Measurements from ENCODE around the gene LFNG.
"Not testable (repeated sequence)": the region's sequence is repeated elsewhere in the genome, so short reads cannot be mapped to it uniquely, and the experiment has no call there.

The LFNG gene

DNA sequence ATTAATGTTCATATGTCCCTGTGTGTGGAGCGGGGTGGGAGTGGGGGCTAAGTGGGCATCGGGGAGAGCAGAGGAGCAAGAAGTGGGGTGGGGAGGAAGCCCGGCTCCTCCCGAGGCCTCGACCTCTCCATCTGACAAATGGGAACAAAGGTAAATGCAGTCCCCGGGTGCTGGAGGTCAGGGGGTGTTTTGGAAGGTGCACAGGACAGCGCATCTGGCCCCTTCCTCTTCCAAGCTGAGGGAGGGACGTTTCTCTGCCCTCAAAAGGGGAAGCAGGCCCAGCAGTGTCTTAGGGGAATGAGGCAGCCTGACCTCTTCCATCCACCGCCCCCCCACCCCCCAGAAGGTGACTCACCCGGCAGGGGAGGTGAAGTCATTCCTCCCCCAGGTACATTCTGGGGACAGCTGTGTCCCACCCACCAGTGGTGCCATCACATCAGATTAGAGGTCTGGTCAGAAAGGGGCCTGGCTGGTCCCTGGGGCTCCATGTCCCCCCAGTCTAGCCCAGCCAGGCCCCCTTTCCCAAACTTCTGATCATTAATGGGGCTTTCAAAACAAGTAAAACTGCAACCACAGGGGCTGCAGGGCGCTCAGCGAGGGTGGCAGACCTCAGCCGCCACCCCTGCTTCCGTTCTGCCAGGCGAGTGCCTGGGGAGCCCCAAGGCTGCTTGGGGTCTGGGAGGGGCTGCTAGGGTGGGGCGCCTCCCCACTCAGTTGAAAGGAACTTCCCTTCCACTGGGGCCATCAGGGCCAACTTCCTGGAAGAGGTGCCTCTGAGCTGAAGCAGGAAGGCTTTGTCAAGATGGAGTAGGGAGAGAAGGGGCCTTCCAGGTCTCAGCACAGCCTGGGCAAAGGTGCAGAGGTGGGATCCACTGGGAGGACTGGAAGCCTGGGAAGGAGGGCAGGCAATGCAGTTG lies 10.8 kb downstream of the LFNG start:
- DNase-seq (ENCODE audit: low spot score) = no peak

DNA sequence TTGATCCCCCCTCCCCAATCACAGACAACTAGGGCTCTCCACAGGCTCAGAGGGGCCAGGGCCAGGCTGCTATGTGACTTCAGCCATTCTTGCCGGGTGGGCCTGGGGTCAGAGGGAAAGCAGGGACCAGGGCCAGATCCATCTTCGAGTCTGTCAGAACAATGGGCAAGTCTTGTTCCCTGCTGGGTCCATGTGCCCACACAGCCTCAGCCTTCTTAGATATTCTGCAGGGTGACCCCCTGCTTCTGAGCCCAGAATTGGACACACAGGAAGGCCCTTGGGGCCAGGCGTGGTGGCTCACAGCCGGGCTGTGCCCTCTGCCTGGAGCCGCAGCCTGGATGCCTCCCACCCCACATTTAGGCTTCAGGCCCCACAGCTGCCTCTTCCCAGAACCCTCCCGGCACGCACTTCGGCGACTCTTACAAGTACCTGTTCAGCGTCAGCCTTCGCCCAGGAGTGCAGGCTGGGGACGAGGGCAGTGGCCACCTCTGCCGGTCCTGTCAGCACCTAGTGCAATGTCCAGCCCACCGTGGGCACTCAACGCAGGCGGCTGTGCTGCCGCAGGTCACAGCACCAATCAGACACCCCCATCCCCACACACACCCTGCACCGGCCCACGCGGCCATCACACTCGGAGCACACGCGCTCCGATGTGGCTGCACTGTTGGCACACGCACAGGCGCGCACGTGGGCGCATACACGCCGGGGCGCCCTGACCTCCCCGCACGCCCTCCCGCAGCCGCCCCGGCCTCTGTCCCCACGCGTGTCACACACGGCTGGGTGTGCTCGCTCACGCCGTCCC lies 11.6 kb downstream of the LFNG start:
- not testable (repeated sequence) for DNase-seq (ENCODE audit: low spot score)

DNA sequence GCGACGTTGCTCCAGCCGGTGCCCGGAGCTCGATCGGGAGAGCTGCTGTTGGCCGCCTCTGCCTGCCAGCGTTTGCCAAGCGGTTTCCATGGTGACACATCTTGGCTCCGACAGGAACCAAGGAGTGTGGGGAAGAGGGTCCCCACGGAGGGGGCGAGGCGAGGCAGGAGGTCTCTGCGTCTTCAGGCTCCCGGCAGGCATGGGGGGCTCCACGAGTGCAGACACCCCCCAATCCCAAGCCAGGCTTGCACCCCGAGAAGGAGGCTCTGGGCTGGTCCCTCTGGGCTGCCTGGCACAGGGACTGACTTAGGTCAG lies 12.2 kb downstream of the LFNG start:
- not testable (repeated sequence) for DNase-seq (ENCODE audit: low spot score)

DNA sequence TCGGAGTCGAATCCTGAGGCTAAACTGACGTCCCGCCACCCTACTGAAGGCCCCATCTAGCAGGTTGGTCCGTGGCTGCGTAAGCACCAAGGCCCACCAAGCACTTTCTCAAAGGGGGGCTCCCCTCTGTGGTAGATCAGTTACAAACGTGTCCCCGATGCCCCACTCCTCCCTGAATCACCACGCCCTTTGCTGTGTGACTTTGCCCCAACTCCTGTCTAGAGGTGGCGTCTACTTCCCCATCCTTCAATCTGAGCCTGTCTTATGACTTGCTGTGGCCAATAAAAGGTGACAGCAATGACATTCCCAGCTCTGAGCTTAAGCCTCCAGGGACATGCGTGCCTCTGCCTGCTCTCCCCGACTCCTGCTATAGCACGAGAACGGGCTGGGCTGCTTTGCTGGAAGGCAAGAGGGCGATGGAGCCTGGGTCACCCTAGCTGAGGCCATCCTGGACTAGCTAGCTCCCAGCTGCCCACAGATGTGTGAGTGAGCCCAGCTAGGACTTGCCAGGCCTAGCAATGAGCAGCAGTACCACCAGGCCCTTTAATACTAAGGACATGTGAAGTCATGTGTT lies 12.7 kb downstream of the LFNG start:
- DNase-seq (ENCODE audit: low spot score) = not testable (repeated sequence)

DNA sequence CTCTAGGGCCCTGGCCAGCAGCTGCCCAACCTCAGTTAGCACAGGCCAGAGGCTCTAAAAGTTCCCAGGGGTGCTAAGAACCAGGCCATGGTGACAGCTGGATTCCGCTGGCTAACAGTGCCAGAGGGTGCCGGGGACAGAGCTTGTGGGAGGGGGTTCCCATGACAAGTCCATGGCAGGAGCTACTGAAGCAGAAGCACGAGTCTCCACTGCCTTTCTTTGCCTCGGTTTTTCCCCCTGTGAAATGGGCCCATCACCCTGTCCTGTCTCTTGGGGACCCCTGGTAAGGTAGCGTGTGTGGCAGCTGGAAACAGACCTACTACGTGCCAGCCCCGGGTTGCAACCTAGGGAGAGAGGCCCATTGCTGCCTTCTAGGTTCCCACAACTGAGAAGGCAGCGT lies 13.2 kb downstream of the LFNG start:
- not testable (repeated sequence) for DNase-seq (ENCODE audit: low spot score)

DNA sequence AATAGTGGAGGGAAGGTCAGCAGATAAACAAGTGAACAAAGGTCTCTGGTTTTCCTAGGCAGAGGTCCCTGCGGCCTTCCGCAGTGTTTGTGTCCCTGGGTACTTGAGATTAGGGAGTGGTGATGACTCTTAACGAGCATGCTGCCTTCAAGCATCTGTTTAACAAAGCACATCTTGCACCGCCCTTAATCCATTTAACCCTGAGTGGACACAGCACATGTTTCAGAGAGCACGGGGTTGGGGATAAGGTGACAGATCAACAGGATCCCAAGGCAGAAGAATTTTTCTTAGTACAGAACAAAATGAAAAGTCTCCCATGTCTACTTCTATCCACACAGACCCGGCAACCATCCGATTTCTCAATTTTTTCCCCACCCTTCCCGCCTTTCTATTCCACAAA lies 14.0 kb downstream of the LFNG start:
- DNase-seq (ENCODE audit: low spot score) = not testable (repeated sequence)

DNA sequence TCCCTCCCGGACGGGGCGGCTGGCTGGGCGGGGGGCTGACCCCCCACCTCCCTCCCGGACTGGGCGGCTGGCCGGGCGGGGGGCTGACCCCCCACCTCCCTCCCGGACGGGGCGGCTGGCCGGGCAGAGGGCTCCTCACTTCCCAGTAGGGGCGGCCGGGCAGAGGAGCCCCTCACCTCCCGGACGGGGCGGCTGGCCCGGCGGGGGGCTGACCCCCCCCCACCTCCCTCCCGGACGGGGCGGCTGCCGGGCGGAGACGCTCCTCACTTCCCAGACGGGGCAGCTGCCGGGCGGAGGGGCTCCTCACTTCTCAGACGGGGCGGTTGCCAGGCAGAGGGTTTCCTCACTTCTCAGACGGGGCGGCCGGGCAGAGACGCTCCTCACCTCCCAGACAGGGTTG lies 14.6 kb downstream of the LFNG start:
- not testable (repeated sequence) for DNase-seq (ENCODE audit: low spot score)

DNA sequence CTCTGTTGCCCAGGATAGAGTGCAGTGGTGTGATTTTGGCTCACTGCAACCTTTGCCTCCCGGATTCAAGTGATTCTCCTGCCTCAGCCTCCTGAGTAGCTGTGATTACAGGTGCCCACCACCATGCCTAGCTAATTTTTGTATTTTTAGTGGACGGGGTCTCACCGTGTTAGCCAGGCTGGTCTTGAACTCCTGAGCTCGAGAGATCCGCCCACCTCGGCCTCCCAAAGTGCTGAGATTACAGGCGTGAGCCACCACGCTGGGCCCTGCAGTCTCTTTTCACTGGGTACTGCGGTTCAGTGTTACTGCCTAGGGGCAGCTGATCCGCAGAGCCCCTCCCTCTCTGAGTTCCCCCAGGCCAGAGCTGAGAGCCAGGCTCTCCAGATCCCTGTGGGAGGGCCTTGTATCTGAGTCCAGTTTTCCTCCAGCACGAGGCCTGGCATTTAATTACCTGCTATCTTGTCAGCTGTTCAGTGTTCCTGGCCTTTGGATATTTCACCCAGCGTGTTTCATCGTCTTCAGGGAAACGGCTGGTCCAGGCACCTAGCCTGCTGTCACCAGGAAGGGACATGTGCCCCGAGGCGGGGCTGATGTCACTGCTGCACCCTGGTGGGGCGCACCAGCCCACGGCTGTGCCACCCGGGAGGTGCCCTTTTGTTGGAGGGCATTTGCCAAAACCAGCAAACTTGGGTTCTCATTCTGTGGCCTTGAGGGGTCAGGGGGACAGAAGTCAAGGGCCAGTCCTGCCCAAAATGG lies 16.5 kb downstream of the LFNG start:
- not testable (repeated sequence) for DNase-seq (ENCODE audit: low spot score)

DNA sequence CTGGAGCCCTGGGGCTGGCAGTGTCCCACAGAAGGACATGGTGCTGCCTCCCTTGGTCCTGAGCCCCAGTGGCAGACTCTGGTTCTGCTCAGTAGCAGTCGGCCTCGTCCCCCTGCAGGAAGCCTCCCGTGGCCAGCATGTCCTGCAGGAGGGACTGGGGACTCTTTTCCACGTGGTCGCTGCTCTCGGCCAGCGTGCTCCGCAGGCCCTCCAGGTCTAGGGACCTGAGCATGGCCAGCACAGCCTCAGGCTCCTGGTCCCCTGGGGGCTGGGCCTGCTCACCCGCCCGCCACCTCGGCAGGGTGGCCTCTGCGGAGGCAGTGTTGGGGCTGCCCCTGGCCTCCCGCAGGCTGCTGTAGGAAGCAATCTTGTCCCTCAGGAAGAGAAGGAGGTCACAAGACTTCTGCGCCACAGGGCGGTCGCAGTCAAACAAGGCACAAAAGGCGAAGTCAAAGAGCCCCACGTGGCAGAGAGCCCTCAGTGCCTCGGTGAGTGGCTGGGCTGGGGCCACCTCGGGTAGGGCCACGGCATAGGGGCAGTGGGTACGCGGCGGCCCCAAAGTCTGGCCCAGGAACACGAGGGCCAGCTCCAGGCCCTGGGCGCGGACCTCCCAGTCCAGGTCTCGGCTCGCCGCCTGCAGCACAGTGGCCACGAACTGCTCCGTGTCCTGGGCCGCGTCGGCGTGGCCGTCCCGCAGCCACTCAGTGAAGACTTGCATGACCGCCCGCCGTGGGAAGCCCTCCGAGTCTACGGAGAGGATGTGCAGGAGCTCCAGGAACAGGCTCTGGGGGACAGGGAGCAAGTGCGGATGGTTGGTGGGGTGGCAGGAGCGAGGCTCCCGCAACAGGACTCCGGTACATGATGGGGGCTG lies 18.6 kb downstream of the LFNG start:
- DNase-seq (ENCODE audit: low spot score) = no peak

DNA sequence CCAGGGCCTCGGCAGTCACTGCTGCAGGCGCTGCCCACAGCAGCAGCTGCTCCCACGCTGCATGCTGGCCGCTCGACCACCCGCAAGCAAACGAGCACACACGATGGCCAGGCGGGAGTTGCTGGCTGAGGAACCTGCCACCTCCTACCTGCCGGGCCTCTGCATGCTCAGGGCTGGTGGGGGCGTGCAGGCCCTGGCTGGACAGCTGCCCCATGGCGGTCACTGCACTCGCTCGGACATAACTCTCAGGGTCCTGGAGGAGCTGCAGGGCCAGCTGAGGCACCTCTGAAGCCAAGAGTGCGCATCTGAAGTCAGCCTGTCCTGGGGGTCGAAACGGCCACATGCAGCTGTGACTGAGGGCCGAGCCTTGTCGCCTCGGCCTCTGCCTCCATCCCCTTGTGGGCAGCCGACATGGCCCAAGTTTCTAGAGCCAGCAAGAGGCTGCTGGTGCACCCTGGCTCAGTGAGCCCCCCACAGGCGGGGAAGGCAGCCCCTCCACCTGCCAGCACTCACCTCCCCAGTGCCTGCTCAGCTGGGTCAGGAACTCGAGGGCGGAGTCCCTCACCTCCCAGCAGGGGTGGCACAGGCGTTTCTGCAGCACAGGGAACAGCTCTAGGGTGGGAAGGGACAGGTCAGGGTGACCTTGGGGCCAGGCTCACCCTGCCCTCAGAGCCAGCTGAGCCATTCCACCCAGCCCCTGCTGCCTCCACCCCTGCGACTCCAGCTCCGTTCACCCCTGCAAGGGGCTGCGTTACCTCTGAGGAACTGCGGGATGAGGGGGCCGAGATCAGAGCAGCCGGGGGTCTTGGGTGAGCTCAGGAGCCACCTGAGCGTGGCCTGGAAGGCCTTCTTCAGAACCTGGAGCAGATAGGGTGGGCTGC lies 19.7 kb downstream of the LFNG start:
- no peak for DNase-seq (ENCODE audit: low spot score)

DNA sequence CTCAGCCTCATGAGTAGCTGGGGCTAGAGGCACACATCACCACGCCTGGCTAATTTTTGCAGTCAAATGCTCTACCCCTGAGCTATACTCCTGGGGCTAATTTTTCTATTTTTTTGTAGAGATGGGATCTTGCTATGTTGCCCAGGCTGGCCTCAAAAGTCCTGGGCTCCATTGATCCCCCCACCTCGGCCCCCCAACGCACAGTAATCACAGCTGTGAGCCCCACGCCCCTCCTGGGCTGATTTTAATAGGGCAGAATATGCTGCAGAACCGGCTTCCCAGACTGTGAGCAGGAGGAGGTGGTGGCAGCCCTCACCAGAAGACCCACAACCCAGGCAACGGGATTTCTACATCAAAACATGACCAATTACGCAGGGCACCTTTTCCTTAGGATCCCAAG lies 20.6 kb downstream of the LFNG start:
- DNase-seq (ENCODE audit: low spot score) = no peak

DNA sequence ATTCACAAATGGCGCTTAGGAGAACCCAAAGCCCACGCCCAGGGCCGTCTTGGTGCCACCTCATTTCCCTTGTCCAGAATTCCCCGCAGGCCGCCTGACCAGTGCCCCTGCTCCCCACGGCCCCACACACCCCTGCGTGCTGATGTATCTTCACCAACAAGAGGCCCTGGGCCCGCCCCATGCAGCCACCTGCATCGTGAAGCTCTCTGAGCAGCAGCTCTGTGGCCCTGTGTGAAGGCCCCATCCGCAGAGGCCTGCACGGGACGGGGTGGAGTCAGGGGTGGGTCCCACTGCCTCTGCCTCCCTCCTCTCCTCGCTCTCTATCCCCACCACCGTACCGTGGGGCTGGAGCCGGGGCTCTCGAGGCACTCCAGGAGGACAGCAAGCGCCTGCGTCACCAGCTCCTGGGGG lies 21.1 kb downstream of the LFNG start:
- no peak for DNase-seq (ENCODE audit: low spot score)

DNA sequence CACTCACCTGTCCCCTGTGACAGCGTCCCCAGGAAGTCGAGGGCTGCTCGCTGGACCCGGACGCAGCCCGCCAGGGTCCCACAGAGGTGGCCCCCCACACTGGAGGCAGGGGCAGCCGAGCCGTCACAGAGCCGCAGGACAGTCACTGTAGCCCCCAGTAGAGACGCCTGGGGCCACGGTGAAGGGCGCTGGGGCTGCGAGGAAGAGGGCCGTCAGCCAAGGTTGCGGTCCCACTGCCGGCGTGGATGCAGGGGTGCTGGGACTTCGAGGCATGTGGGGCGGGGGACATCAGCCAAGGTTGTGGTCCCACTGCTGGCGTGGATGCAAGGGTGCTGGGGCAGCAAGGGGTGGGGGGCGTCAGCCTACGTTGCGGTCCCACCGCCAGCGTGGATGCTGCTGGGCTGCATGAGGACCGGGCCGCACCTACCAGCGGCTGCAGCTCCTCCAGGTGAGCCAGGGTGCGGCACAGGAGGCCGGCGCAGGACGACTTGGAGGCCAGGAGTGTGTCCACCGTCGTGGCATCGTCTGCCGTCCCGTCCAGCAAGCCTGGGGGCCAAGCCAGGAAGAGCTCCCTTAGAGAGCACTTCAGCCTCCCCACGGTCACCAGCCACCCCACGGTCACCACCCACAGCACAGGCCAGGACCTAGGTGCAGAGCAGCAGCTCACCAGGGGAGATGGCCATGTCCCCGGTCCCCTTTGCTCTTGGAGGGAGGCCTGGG lies 21.9 kb downstream of the LFNG start:
- DNase-seq (ENCODE audit: low spot score) = no peak

DNA sequence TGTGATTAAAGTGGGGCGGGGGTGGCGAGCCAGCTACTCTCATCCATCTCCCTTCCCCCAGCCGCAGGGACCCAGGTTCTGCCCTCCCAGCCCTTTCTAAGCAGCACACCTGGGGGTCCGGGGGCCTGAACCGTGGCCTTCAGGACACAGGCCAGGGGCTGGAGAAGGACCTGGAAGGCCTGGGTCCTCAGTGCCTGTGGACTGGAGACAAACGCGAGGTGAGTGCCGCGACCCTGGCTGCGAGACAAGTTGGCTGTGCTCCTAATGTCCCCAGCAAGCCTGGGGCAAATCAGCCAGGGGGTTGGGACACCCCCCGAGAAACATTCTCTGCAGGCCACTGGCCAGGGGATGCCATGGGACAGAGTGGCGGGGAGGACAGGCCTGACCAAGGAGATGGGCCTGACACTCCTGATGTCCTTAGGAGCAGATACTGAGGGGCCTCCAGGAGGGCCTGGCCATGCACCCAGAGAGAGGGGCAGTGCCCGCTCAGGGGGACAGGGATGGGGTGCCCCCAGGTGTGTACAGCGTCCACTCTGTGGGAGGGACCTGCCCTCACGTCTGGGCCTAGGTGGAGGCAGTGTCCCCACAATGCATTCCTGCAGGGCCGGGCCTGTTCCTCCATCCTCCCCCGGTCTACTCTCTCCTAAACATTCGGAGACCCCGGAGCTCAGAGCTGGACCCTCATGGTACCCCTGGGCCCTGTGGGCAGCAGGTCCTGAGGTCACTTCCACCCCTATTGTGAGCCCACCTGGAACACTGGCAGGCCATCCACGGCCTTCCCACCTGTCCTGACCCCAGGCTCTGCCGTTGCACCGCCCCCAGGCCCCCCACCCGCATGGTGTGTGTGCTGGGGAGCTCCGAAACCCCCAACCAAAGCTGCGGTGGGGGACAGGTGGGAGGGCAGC lies 22.7 kb downstream of the LFNG start:
- DNase-seq (ENCODE audit: low spot score) = no peak

DNA sequence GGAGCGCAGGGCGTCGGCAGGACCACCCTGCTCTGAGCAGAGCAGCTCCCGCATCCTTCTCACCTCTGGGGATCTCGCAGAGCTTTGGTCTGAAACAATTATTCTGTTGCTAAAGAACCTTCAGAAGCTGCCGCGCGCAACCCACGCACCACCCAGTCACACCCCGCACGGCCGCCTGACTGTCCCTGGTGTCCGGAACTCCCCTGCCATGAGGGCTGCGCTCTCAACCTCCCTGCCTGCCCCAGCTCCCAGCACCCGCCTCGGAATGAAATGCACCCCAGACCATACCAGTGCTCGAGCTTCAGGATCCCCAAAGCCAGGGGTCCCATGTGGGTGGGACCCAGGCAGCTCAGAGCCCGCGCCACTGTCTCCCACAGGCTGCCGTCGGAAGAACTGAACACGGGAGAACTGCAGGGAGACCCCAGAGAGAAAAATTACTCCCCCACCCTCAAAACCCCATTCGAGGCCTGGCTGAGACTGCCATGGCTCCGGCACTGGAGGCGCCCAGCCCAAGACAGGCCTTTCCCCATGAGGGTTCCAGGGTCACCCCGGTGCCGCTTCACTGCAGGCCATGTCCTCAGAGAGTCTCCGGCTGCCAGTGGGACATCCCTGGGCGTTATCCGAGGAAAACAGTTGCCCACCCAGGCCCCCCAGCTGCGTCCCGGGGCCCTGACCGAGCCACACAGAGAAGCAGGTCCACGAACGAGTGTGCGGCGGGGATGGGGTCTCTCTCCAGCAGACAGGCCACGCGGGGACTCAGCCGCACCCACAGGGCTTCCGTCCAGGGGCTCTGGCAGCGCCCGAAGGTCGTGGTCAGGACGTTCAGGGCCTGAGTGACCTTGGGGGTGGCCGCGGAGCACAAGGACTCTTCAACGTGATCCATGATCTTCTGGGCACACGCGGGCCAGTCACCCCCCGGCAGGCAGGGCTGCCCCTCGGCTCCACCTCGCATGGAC lies 23.6 kb downstream of the LFNG start:
- no peak for DNase-seq (ENCODE audit: low spot score)

DNA sequence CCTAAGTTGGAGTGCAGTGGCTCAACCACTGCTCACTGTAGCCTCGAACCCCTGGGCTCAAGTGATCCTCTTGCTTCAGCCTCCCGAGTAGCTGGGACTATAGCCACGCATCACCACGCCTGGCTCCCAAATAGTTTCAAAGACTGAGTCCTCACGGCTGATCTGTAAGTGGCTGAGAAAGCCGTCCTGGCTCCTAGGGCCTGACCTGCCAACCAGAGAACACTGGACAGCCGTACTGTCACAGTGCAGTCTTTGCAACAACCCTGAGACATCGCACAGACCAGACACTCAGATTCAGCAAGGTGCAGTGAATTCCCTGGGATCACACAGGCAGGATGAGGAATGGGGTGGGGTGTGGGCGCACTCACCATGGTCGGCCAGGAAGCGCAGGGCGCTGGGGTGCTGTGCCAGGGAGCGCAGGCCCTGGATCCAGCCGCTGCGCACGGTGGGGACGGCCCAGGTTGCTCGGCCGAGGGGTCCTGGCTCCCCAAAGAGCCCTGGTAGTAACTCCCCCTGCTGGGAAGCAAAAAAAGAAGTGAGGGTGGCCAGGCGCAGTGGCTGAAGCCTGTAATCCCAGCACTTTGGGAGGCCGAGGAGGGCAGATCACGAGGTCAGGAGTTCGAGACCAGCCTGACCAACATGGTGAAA lies 25.1 kb downstream of the LFNG start:
- no peak for DNase-seq (ENCODE audit: low spot score)

Measured in hematopoietic multipotent progenitor cell treated with erythropoietin and hydrocortisone succinate and interleukin-3 and kit ligand, for 15 days (in vitro differentiated cells).